GM18520 (cell line): ENCODE results near the gene DCHS2.

Experiments used
- ATAC-seq: cut with Tn5 transposase; IDR thresholded peaks from one replicate; pipeline ENCODE4 v1.9.1; 2021; ENCODE audit not compliant: unreplicated experiment

The DCHS2 gene

DNA sequence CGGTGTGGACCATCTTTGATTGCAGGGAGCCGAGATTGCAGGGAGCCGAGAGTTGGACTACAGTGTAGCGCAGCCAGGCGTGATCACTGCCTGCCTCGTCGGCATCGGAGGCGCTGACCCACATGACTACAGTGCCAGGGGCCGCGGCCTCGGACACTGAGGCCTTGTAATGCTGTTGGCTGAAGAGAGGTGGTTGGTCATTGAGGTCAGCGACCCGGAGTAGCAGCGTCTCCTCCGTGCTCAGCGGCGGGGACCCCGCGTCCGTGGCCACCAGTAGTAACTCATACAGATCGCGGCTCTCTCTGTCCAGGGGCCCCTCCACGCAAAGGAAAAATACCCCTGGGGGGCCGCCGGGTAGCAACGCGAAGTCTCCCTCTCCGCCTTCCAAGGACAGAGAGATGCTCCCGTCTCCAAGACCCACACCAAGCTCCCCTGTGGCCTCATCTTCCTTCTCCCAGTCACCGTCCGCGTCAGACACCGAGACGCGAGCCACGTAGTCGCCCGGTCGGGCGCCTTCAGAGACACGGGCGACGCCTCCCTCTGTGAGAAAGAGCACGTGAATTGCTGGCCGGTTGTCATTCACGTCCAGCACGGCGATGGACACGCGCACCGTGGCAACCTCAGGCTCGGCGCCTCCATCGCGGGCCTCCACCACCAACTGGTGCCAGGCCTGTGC lies 1.9 kb downstream of the DCHS2 start:
- no peak for ATAC-seq

DNA sequence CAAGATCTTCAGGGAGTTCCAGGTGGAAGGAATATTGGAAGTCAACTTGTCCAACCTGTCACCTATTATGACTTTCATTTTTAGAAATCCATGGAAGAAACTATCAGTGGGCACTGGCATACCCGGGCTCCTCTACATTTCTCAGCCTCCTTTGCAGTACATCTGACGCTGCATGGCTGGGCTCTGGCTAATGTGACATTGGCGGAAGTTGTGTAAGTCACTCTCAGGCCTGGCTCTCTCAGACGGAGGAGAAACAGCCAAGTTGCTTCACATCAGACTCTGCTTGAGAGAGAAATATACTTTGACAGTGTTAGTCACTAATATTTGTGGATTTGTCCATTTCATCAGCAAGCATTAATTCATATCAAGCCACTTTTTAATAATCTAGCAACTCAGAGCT lies 4.5 kb downstream of the DCHS2 start:
- ATAC-seq = no peak

DNA sequence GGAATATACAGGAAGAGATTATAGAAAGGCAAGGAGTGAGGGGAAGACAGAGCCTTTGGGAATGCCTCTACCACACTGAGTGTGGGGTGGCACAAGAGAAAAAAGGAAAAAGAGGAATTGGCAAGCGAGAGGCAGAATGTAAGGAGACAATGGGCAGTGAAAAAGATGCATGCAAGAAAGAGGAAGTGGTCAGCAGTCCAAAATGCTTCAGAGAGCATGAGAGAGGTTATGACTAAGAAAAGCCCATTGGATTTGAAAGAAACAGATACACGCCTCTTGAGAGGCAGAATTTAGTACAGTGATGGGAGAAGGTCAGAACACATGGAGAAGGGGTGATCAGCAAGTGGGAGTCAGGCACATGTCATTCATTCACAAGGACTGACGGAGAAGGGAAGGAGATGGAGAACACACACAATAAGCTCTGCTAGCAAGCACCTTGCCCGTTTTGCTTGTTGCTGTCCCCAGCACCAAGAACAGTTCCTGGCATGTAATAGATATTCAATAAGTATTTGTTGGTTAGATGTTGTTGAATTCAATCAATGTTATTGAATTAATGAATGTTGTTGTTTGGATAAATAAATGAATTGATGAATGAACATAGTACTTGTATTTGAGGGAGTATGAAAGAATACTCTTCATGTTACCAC lies 6.3 kb downstream of the DCHS2 start:
- ATAC-seq = peak; percentile 95

DNA sequence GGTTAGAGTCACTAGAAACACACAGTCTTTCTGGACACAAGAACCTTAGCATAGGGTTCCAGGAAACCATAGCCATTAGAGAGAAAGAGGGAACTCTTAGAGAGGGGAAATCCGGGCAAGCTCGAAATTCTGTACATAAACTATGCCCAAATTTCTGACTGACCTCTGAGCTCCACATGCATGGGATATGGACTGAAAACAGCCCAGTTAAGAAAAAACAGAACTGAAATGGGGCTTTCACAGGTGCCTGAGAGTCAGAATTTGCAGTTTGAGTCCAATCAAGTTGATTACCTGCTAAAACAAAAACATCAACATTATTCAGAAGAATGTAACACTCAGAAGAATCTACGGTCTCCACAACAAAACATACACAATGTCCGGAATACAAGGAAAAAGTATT lies 13.1 kb downstream of the DCHS2 start:
- peak; percentile 18 for ATAC-seq

DNA sequence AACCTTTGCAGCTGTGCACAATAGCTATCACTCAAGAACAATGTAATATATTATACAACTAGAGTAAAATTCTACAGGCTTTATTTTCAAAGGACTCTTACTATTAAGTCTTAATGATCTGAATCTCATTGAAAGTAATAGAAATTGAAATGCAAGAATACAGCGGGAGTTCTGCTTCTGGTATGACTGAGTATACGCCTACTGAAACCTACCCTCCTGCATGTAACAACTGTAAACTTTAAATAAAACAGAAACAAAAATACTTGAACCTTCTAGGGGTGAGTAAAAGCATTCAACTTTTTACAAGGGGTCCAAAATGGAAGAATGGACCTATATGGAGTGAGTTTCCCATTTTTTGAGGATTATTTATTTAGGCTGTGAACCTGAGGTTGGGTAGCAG lies 13.5 kb downstream of the DCHS2 start:
- peak; percentile 70 for ATAC-seq

DNA sequence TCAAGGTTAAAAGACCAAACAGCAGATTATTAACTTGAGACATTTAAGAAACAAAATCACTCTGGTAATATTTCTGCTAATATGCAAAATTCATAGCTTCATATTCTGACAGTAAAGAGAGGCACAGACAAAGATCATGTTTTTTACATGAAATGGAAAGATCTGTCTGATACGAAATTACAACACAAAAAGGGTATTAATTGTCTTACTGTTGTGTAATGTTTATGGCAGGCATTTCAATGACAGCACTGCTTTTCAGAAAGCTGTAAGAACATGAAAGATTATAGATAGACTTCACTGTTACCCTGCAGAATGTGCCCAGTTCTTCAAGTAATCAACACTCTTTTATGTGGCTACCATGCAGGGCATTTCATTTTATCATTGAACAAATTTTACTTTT lies 15.4 kb downstream of the DCHS2 start:
- no peak for ATAC-seq

DNA sequence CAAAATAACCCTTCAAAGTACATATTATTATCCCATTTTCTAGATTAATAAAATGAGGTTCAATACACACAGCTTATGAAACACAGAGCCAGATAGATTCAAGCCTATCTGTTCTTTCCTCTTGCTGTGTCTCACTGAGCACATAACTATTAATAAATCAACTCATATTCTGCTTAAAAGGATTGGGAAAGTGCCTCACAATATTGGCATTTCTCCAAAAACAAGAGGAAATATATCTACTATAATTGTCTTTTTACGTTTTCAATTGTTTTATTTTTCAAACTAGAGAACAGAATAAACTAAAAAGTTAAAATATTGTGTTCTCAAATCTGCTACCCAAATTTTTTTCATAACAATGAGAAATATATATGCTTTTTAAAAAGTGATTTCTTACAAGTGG lies 15.8 kb downstream of the DCHS2 start:
- no peak for ATAC-seq

DNA sequence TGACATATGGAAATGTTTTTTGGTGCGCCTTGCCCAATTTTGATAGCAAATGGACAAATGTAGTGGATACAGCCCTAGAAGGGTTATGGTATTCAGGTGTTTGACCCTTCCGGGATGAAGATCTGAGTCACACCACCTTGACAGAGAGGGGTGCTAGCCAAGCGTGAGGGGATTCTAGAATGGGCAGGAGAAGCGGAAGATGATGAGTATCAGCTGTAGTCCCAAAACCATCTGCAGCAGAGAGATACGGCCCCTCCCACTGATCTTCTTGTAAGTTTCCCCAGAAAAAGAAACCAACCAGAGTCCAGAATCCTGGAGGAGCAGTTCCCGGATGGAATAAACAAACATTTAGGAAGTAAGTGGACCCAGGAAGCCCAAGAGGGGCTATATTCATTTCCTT lies 18.1 kb downstream of the DCHS2 start:
- ATAC-seq = no peak

DNA sequence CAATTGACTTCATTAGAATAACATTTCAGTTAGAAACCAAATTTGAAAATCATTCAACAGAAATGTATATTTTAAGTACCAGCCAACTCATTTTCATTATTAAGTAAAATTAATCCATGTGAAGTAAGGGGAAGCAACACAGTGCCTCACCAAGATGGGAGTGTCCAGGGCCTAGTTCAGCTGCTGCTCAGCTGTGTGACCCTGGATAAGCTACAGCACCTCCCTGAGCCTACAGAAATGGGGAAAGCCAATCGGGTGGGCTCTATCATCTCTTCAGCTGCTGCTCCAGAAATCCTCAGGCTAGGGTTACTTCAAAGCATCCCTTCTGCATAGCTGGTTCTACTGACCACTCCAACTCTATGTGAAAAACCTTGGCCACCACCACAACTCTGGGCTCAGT lies 18.7 kb downstream of the DCHS2 start:
- ATAC-seq = no peak

DNA sequence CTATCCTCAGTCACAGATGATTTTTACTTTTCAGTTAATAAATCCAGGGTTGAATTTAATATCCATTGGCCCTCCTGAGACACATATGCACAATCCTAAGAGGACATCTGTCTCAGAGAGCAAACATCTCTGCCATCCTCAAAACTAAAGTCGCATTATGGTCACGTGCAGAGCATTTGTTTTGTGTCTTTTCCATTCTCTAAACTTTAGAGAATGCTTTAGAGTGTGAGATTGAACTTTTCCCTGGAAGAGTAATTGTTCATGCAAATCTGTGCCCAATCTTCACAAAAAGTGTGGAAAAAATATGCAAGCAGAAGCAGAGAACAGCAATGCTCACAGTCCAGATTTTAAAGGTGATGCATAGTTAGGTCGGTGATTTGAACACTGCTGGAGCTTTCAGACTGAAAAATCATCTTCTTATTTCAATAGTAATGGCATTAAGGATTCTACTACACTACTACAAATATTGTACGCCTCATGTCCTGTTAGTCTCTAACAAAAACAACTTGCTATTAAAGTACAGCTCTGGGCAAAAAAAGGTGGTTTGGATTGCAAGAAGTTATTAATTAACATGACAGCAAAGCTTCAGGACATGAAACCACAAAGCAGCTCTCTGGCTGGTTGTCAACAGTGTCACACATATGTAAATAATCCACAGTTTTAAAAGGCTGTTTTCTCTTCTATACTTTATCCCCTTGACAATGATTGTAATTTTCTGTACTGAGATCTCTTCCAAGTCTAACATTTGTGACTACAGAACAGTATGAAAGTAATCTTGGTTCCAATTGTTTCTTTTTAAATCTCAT lies 19.9 kb downstream of the DCHS2 start:
- ATAC-seq = peak; percentile 48

DNA sequence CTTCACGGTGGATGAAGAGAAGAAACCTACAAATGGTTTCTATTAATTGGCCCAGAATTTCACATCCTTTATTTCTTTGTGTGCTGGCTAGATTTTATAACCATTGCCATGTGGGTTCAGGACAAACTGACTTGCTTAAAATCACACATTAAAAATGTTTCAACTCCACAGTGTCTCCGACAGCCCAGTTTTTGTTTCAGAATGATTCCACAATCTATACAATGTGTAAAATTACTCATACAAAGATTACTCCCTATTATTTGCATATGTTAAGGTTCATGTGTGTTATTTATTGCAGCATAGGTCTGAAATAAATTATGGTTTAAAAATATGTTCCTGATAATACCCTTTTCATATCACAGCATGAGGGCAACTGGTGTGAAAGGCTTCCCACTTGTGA lies 20.6 kb downstream of the DCHS2 start:
- ATAC-seq = peak; percentile 87

DNA sequence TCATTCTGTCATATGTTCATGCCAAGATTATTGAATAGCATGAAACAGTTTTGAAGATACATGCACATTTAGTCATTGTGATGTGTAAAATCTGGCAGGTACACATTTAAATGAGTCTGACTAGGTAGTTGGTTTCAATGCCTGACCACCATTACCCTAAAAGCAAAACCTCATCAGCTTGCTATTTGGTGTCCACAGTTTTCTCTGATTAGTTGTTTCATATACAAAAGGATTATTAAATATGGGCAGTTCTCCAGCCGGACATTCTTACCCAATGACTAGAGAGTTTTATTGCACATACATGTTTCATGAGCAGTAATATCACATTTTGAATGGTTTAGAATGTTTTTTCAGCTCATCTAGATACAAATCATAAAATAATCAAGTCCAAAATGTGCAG lies 23.7 kb downstream of the DCHS2 start:
- no peak for ATAC-seq

DNA sequence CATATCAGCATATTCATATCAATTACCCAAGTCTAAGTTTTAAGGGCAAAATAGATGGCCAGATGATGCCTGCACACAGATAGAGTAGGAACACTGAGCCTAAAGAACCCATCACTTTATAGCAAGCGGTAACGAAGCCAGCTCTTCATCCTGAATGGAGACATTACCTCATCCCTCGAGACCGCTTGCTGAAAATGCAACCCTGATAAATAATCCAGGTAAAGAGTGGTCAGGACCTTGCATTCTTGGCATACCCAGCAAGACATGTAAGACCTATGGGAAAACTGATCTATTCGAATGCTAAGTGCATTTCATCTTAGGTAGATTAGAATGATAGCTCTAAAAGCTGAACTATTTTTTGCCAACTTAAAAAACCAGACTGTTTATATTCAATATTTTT lies 25.3 kb downstream of the DCHS2 start:
- ATAC-seq = no peak

DNA sequence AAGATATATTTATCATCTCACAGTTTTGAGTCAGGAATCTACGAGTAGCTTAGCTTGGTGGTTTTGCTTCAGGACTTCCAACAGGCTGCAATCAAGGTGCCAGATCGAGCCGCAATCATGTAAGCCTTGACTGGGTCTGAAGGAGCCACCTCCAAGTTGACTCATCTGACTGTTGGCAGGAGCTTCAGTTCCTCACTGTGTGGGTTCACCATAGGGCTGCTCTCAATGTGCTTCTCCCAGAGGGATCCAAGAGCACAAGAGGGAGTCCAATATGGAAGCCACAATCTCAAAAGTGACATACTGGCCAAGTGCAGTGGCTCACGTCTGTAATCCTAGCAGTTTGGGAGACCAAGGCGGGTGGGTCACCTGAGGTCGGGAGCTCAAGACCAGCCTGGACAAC lies 26.5 kb downstream of the DCHS2 start:
- no peak for ATAC-seq

DNA sequence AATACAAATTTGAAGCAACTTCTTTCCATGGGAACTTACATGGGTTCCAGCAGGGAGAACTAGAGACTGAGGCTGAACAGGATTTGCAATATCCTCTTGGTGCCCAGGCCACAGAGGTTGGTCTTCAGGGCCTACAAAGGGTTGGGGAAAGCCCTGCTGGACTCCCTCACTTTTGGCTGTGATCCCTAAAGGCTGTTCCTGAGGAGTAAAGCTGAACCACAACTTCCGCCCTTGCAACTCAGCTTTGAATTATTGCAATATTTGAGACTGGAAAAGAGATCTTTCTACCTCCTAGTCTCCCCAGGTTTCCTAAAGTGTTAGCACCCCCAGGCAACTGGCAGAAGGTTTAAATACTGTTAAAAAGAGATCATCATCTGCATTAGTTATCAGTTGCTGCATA lies 26.9 kb downstream of the DCHS2 start:
- ATAC-seq = no peak

DNA sequence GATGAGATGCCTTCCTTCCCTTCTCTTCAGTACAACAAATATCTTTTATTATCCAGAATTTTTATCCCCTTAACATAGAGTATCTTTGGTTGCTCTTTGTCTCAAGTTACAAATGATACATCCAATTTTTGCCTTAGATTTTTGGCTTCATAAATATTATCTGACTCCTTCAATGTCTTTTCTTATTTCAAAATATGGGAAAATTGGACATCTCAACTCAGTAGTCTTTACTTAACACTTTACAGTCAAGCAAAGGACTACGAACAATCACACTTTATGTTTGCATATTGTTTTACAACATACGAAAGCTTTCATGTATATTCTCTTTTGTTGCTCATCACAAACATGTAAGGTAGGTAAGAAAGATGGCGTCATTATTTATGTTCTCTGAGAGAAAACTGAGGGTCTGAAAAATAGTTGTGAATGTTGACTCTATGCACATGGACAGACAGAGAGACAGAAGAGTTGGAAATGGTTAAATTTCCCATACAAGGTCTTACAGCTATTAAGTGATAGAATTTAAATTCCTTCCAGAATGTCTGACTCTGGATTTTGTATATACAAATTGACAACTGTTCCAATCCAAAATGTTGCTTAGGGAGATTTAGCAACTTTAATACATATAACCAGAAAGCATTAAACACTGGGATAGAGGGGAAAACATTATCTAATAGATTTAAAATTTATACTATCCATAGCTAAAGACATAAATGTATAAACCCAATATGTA lies 29.4 kb downstream of the DCHS2 start:
- ATAC-seq = no peak

DNA sequence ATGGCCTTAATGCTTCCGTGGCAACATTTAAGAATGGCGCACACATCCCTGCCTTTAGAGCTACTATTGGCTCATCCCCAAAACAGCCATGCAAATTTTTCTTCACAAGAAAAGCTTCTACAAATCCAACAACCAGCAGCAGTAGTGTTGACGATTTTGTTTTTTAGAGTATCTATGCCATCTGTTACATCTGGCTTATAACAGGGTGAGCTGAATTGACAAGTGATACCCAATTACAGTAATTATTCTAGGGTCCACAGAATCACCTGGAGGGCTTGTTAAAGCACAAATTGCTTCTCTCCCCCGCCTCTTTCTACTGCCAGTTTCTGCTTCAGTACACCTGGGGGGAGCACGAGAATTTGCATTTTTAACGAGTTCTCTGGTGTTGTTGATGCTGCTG lies 34.1 kb downstream of the DCHS2 start:
- ATAC-seq = no peak

DNA sequence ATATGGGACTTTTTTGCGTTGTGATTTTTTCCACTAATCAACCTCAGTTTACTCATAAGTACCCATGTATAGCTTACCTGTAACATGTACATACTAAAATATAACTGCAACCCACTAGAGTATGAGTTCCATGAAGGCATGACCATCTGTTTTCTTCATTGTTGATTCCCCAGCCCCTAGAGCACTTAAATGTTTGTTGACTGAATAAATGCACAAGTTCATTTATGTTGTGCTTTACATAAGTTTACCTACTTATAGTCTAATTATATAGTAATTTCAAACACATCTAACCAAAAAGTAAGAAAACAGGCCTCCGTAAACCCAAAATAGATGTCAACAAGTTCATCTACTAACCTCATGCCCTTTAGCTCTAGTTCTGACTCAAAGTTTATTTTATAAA lies 34.7 kb downstream of the DCHS2 start:
- ATAC-seq = no peak

DNA sequence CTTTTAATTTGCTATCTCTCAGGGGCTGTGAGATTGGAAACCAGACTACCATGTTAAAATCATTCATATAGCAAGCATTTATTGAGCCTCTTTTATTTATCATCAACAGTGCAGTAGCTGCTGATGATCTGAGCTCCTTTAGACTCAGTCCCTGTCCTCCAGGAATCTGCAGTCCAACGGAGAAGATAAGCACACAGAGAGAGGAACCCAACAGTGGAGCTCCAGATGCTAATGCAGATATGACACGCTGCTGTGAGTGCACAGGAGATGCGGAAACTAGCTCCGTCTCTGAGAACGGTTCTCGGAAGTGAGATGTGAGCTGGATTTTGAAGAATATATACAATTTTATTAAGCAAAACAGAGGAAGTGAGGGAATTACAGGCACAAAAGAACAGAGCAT lies 35.4 kb downstream of the DCHS2 start:
- no peak for ATAC-seq

DNA sequence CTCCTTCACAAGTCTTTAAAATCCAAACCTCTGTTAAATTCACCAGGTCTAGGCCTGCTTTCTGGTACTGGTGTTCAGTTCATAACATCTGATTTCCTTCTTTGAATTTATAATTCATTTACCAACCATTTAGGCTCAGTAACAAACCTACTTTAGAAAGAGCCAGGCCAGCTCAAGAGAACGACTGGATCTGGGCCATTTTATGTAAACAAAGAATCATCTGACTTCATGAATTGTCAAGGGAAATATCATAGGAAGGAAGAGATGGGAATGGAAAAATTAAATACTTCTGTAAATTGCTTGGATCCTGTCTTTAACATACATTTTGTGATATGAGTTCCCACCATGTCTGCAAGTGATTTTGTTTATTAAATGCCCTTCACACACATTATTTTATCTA lies 36.5 kb downstream of the DCHS2 start:
- no peak for ATAC-seq

DNA sequence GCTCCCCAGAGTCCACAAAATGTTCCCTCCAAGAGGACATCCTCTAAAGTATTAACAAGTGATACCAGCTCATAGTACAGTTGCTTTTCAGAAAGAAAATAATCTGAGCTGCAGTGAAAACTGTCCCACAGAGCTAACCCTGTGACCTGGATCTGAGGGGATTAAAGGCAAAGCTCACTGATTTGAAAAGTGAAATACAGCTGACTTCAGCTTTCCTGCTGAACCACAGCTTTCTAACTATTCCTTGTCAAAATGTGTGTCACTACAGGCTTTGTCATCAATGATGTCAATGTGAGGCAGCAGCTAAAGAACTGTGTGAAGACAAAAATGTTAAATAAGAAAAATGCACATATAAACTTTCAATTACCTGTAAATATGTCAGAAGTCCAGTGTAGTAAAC lies 36.9 kb downstream of the DCHS2 start:
- ATAC-seq = no peak
